ENCODE results near the gene AREL1. TPM values are rescaled to one million over a fixed set of nuclear protein-coding genes. Genes with fewer than 3 reads are reported as not detected.
A peak's percentile ranks its signal among the peaks of the same experiment; 100 is the strongest.

AREL1 gene
- total and polyA plus RNA-seq, 2 experiments from 2014 or later, result 14.9 to 19.2 TPM

GRCh38 chr14:74732387-74732786, 19.5 kb upstream of the AREL1 start:
- no peaks in the 10 kb centered on the region for H3K4me1 ChIP-seq (ENCODE audit: low read depth)

GRCh38 chr14:74723134-74723533, 10.3 kb upstream of the AREL1 start:
- H3K9me3 ChIP-seq (ENCODE audit: low read depth), result no peaks in the 10 kb centered on the region
- no peaks in the 10 kb centered on the region for H3K27me3 ChIP-seq
- H3K4me3 ChIP-seq, result no peak overlapping the region
- no peaks in the 10 kb centered on the region for H3K36me3 ChIP-seq
- no peak for DNase-seq (ENCODE audit: low read depth in 1 of 2, low spot score in 1 of 2)
- TF ChIP-seq CTCF (IDR thresholded peaks at IDR 0.05; ENCODE audit: low read depth, low read length), result no peak
- no peak overlapping the region for H3K27ac ChIP-seq
- no peaks in the 10 kb centered on the region for H3K4me1 ChIP-seq (ENCODE audit: low read depth)

More at GRCh38 chr14:74732387-74732786, 19.5 kb upstream of the AREL1 start:
- Histone ChIP-seq H3K36me3 (peaks cover 24% of the 10 kb centered on the region), H3K9me3 (ENCODE audit: low read depth) (no peaks in the 10 kb centered on the region), H3K27ac (no peak overlapping the region), H3K27me3 (no peaks in the 10 kb centered on the region), H3K4me3 (no peak overlapping the region)
- TF ChIP-seq CTCF (IDR thresholded peaks at IDR 0.05; ENCODE audit: low read depth, low read length), result no peak
- DNase-seq (ENCODE audit: low read depth in 1 of 2, low spot score in 1 of 2), result no peak

- no peak for TF ChIP-seq CTCF (IDR thresholded peaks at IDR 0.05; ENCODE audit: low read depth, low read length)
- no peak overlapping the region for H3K27ac ChIP-seq
- peaks cover 7% of the 10 kb centered on the region for H3K36me3 ChIP-seq
- no peak overlapping the region for H3K4me3 ChIP-seq
- no peaks in the 10 kb centered on the region for H3K9me3 ChIP-seq (ENCODE audit: low read depth)
- H3K4me1 ChIP-seq (ENCODE audit: low read depth), result no peaks in the 10 kb centered on the region
- peak in 1 of 2 donors; percentile 6 for DNase-seq (ENCODE audit: low read depth in 1 of 2, low spot score in 1 of 2)
- H3K27me3 ChIP-seq, result no peaks in the 10 kb centered on the region
These were observed 7.6 kb upstream of the AREL1 start for GRCh38 chr14:74720526-74720925.

- no peak for DNase-seq (ENCODE audit: low read depth in 1 of 2, low spot score in 1 of 2)
- no peak for TF ChIP-seq CTCF (IDR thresholded peaks at IDR 0.05; ENCODE audit: low read depth, low read length)
- H3K9me3 ChIP-seq (ENCODE audit: low read depth), result no peaks in the 10 kb centered on the region
- H3K4me3 ChIP-seq, result peak overlapping the region; percentile 77
- H3K4me1 ChIP-seq (ENCODE audit: low read depth), result peaks cover 6% of the 10 kb centered on the region
- no peak overlapping the region for H3K27ac ChIP-seq
- no peaks in the 10 kb centered on the region for H3K27me3 ChIP-seq
- H3K36me3 ChIP-seq, result peaks cover 10% of the 10 kb centered on the region
These were observed 485 bp upstream of the AREL1 start for GRCh38 chr14:74713395-74713735.

- no peaks in the 10 kb centered on the region for H3K27me3 ChIP-seq
- H3K9me3 ChIP-seq (ENCODE audit: low read depth), result no peaks in the 10 kb centered on the region
- no peak for DNase-seq (ENCODE audit: low read depth in 1 of 2, low spot score in 1 of 2)
- no peak overlapping the region for H3K27ac ChIP-seq
- peaks cover 6% of the 10 kb centered on the region for H3K4me1 ChIP-seq (ENCODE audit: low read depth)
- TF ChIP-seq CTCF (IDR thresholded peaks at IDR 0.05; ENCODE audit: low read depth, low read length), result no peak
- peaks cover 10% of the 10 kb centered on the region for H3K36me3 ChIP-seq
- H3K4me3 ChIP-seq, result peak overlapping the region; percentile 7
These were observed 1.2 kb downstream of the AREL1 start for GRCh38 chr14:74711651-74712050.

- TF ChIP-seq CTCF (IDR thresholded peaks at IDR 0.05; ENCODE audit: low read depth, low read length), result no peak
- Histone ChIP-seq H3K36me3 (peaks cover 3% of the 10 kb centered on the region), H3K4me1 (ENCODE audit: low read depth) (peaks cover 6% of the 10 kb centered on the region), H3K27ac (no peak overlapping the region), H3K27me3 (no peaks in the 10 kb centered on the region), H3K4me3 (no peak overlapping the region), H3K9me3 (ENCODE audit: low read depth) (no peaks in the 10 kb centered on the region)
- no peak for DNase-seq (ENCODE audit: low read depth in 1 of 2, low spot score in 1 of 2)
These were observed 2.4 kb downstream of the AREL1 start for GRCh38 chr14:74710480-74710879.

All from cardiac muscle cell (in vitro differentiated cells and primary cell).